ENCODE data around the gene TMEM150B. TPM values are rescaled to one million over a fixed set of nuclear protein-coding genes. Genes with fewer than 3 reads are reported as not detected.

The TMEM150B gene
- total and polyA plus RNA-seq, 2 donors (not counting 3 experiments of a cell fraction or from before 2014, with no cell fraction given): not detected

- peak; percentile 100 for FAIRE-seq
- intact Hi-C loops (cut with micrococcal nuclease): loop anchor here (1.0 to 10.0 kb wide), 11 partner anchors 14 to 316 kb away; partner anchors contain the start of genes DNAAF3, FIZ1, HSPBP1 and PPP6R1
- CTCF ChIA-PET: interaction anchor here (0.7 to 2.9 kb wide), 17 partner anchors 11 to 198 kb away, joined by 3 to 29 read pairs (median 3); partner anchors contain the start of gene TMEM238
These were observed 14.2 kb upstream of the TMEM150B start, which contains the start of gene KMT5C for GRCh38 chr19:55339105-55339888. TSS of gene KMT5C (plus strand) at chr19:55339876. CDS start at chr19:55341937, 2,061 bp downstream.

More at GRCh38 chr19:55339105-55339888, 14.2 kb upstream of the TMEM150B start, which contains the start of gene KMT5C:
- no peaks in the 10 kb centered on the region for H3K9me3 ChIP-seq (replicated peaks; ENCODE audit: control insufficient read depth, insufficient read depth, low read length)
- H3K4me3 ChIP-seq (replicated peaks in 1 of 3; ENCODE audit: insufficient read depth in 1 of 3, low read depth in 1 of 3, low read length in 3 of 3): peak within 1 kb of the TSS; percentile 38 to 69 (median 65)
- TF ChIP-seq FOS (IDR thresholded peaks at IDR 0.05; ENCODE audit: borderline replicate concordance, insufficient read depth, low read length): no peak
- no peak for TF ChIP-seq MYC (IDR thresholded peaks at IDR 0.05; ENCODE audit: low read depth, low read length)
- TF ChIP-seq, protein P1, sequence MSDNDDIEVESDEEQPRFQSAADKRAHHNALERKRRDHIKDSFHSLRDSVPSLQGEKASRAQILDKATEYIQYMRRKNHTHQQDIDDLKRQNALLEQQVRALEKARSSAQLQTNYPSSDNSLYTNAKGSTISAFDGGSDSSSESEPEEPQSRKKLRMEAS (IDR thresholded peaks at IDR 0.05; ENCODE audit: insufficient read depth, insufficient read length): no peak
- TF ChIP-seq POLR2AphosphoS5 (IDR thresholded peaks at IDR 0.05; ENCODE audit: insufficient read depth, low read depth, low read length): peak; percentile 73
- TF ChIP-seq POLR2A (IDR thresholded peaks at IDR 0.05; ENCODE audit: low read depth, low read length): no peak
- no peak for TF ChIP-seq EZH2 (IDR thresholded peaks at IDR 0.05; ENCODE audit: borderline replicate concordance, low read depth, low read length, severe bottlenecking)
- no peak for TF ChIP-seq JUN (IDR thresholded peaks at IDR 0.05; ENCODE audit: borderline replicate concordance, insufficient read depth, insufficient read length, low read depth)
- peak; percentile 15 to 34 for TF ChIP-seq CTCF (IDR thresholded peaks at IDR 0.05; ENCODE audit: extremely low read depth in 1 of 2, insufficient read depth in 1 of 2, low read depth in 1 of 2, low read length in 2 of 2)
- TF ChIP-seq GATA2 (IDR thresholded peaks at IDR 0.05; ENCODE audit: insufficient read depth, insufficient read length, low read depth, low read length): no peak
- H3K27me3 ChIP-seq (ENCODE audit: control insufficient read depth in 2 of 2, insufficient read depth in 2 of 2, low read length in 2 of 2): peaks cover 0 to 3% of the 10 kb centered on the region in 2 experiments
- H3K4me2 ChIP-seq (ENCODE audit: insufficient read depth, low read length): peak within 1 kb of the TSS; percentile 71
- H3K36me3 ChIP-seq (ENCODE audit: control insufficient read depth in 2 of 2, extremely low read depth in 1 of 2, insufficient read depth in 2 of 2, low read length in 2 of 2): peaks cover 0 to 7% of the 10 kb centered on the region in 2 experiments
- H3K9ac ChIP-seq (replicated peaks; ENCODE audit: extremely low read depth, insufficient read depth, low read length): peak within 1 kb of the TSS; percentile 94
- peak within 1 kb of the TSS; percentile 45 for H2AFZ ChIP-seq (ENCODE audit: low read depth, low read length)
- no TSS peak for BruUV-seq (replicated peaks)
- H3K27ac ChIP-seq (ENCODE audit: insufficient read depth, low read depth, low read length): peak within 1 kb of the TSS; percentile 92
- DNase-seq (ENCODE audit: low read depth, low spot score): peak; percentile 100
- no peaks in the 10 kb centered on the region for H4K20me1 ChIP-seq (replicated peaks; ENCODE audit: control insufficient read depth, extremely low read depth, insufficient read depth, low read length)
- POLR2A ChIA-PET: interaction anchor here (0.8 to 1.8 kb wide), 5 partner anchors 20 to 80 kb away, joined by 3 to 15 read pairs (median 4); partner anchors contain the start of genes PPP6R1, TMEM238 and UBE2S
- H3K9me1 ChIP-seq (replicated peaks; ENCODE audit: control insufficient read depth, extremely low read depth, insufficient read depth, low read length): no peaks in the 10 kb centered on the region
- H3K4me1 ChIP-seq (ENCODE audit: control insufficient read depth, extremely low read depth, insufficient read depth, low read length): peaks cover 10% of the 10 kb centered on the region
- dilution Hi-C loops (cut with MboI; ENCODE audit: extremely low pct_ligation_motif_present, low sequenced_read_pairs): no loop called here
- no peaks in the 10 kb centered on the region for H3K79me2 ChIP-seq (ENCODE audit: control insufficient read depth, insufficient read depth, low read length)
